Skeletal muscle satellite cell (primary cell): ENCODE results near the gene ERG28.

Experiments
- H3K27me3 ChIP-seq: 2 replicates; pipeline ENCODE4 v1.7.0; 2013; ENCODE audit warnings: low read length; ENCODE audit not compliant: control insufficient read depth, insufficient read depth
- H3K36me3 ChIP-seq: 2 replicates; pipeline ENCODE4 v1.7.0; 2013; ENCODE audit warnings: mild to moderate bottlenecking, control low read depth, low read length; ENCODE audit not compliant: insufficient read depth
- H3K4me1 ChIP-seq: 2 replicates; pipeline ENCODE4 v1.7.0; 2013; ENCODE audit warnings: low read length; ENCODE audit not compliant: control insufficient read depth, insufficient read depth
- H3K4me2 ChIP-seq: 2 replicates; pipeline ENCODE4 v1.7.0; 2013; ENCODE audit warnings: mild to moderate bottlenecking, low read length
- H3K4me3 ChIP-seq: 2 replicates; pipeline ENCODE4 v1.7.0; 2013; ENCODE audit warnings: low read length
- H3K9ac ChIP-seq: 2 replicates; pipeline ENCODE4 v1.7.0; 2013; ENCODE audit warnings: mild to moderate bottlenecking, low read depth, low read length, moderate library complexity
- H3K9me3 ChIP-seq: replicated peaks from 2 replicates; pipeline ENCODE4 v1.7.0; 2013; ENCODE audit warnings: mild to moderate bottlenecking, control low read depth, low read length

ERG28 gene

GRCh38 chr14:75657331-75657730, 3.3 kb downstream of the ERG28 start:
- Histone ChIP-seq H3K9ac (no peak overlapping the region), H3K4me2 (no peak overlapping the region), H3K4me3 (no peak overlapping the region), H3K27me3 (no peaks in the 10 kb centered on the region), H3K4me1 (peaks cover 7% of the 10 kb centered on the region), H3K36me3 (peaks cover 8% of the 10 kb centered on the region), H3K9me3 (no peaks in the 10 kb centered on the region)

- H3K4me3 ChIP-seq, result no peak overlapping the region
- no peaks in the 10 kb centered on the region for H3K27me3 ChIP-seq
- peaks cover 4% of the 10 kb centered on the region for H3K4me1 ChIP-seq
- H3K4me2 ChIP-seq, result no peak overlapping the region
- no peak overlapping the region for H3K9ac ChIP-seq
- peaks cover 23% of the 10 kb centered on the region for H3K36me3 ChIP-seq
- H3K9me3 ChIP-seq, result no peaks in the 10 kb centered on the region
These were observed 5.4 kb downstream of the ERG28 start for GRCh38 chr14:75655235-75655634.

- peaks cover 30% of the 10 kb centered on the region for H3K36me3 ChIP-seq
- H3K27me3 ChIP-seq, result no peaks in the 10 kb centered on the region
- H3K9ac ChIP-seq, result no peak overlapping the region
- no peaks in the 10 kb centered on the region for H3K9me3 ChIP-seq
- H3K4me1 ChIP-seq, result peaks cover 5% of the 10 kb centered on the region
- no peak overlapping the region for H3K4me3 ChIP-seq
- H3K4me2 ChIP-seq, result no peak overlapping the region
These were observed 6.4 kb downstream of the ERG28 start for GRCh38 chr14:75654127-75654732.

- H3K9me3 ChIP-seq, result no peaks in the 10 kb centered on the region
- no peaks in the 10 kb centered on the region for H3K27me3 ChIP-seq
- no peak overlapping the region for H3K9ac ChIP-seq
- peaks cover 30% of the 10 kb centered on the region for H3K36me3 ChIP-seq
- no peak overlapping the region for H3K4me3 ChIP-seq
- peaks cover 11% of the 10 kb centered on the region for H3K4me1 ChIP-seq
- H3K4me2 ChIP-seq, result no peak overlapping the region
These were observed 7.1 kb downstream of the ERG28 start for GRCh38 chr14:75653563-75653962.

- no peak overlapping the region for H3K4me2 ChIP-seq
- peaks cover 38% of the 10 kb centered on the region for H3K4me1 ChIP-seq
- no peaks in the 10 kb centered on the region for H3K27me3 ChIP-seq
- no peaks in the 10 kb centered on the region for H3K9me3 ChIP-seq
- no peak overlapping the region for H3K4me3 ChIP-seq
- H3K36me3 ChIP-seq, result peaks cover 26% of the 10 kb centered on the region
- no peak overlapping the region for H3K9ac ChIP-seq
These were observed 10.2 kb downstream of the ERG28 start for GRCh38 chr14:75650253-75651058.

- Histone ChIP-seq H3K4me3 (no peak overlapping the region), H3K27me3 (no peaks in the 10 kb centered on the region), H3K4me2 (no peak overlapping the region), H3K9me3 (no peaks in the 10 kb centered on the region), H3K36me3 (peaks cover 24% of the 10 kb centered on the region), H3K9ac (no peak overlapping the region), H3K4me1 (peaks cover 42% of the 10 kb centered on the region)
These were observed 10.9 kb downstream of the ERG28 start for GRCh38 chr14:75649773-75650172.

GRCh38 chr14:75649337-75649736, 11.3 kb downstream of the ERG28 start:
- peak overlapping the region; percentile 65 for H3K9ac ChIP-seq
- peaks cover 42% of the 10 kb centered on the region for H3K4me1 ChIP-seq
- peaks cover 23% of the 10 kb centered on the region for H3K36me3 ChIP-seq
- peak overlapping the region; percentile 9 for H3K4me2 ChIP-seq
- H3K27me3 ChIP-seq, result no peaks in the 10 kb centered on the region
- no peaks in the 10 kb centered on the region for H3K9me3 ChIP-seq
- no peak overlapping the region for H3K4me3 ChIP-seq

- Histone ChIP-seq H3K4me2 (peak overlapping the region; percentile 52), H3K4me1 (peaks cover 42% of the 10 kb centered on the region), H3K4me3 (no peak overlapping the region), H3K27me3 (no peaks in the 10 kb centered on the region), H3K9ac (peak overlapping the region; percentile 74), H3K9me3 (no peaks in the 10 kb centered on the region), H3K36me3 (peaks cover 23% of the 10 kb centered on the region)
These were observed 12.4 kb downstream of the ERG28 start for GRCh38 chr14:75648066-75648838.

- Histone ChIP-seq H3K36me3 (peaks cover 23% of the 10 kb centered on the region), H3K4me3 (no peak overlapping the region), H3K27me3 (no peaks in the 10 kb centered on the region), H3K9me3 (no peaks in the 10 kb centered on the region), H3K4me2 (peak overlapping the region; percentile 52), H3K9ac (peak overlapping the region; percentile 74), H3K4me1 (peaks cover 42% of the 10 kb centered on the region)
These were observed 13.0 kb downstream of the ERG28 start for GRCh38 chr14:75647640-75648039.

GRCh38 chr14:75646762-75647161, 13.9 kb downstream of the ERG28 start:
- H3K9me3 ChIP-seq, result no peaks in the 10 kb centered on the region
- no peaks in the 10 kb centered on the region for H3K27me3 ChIP-seq
- peaks cover 19% of the 10 kb centered on the region for H3K36me3 ChIP-seq
- H3K9ac ChIP-seq, result peak overlapping the region; percentile 74
- peak overlapping the region; percentile 58 for H3K4me2 ChIP-seq
- peaks cover 42% of the 10 kb centered on the region for H3K4me1 ChIP-seq
- H3K4me3 ChIP-seq, result peak overlapping the region; percentile 19

GRCh38 chr14:75645056-75645455, 15.6 kb downstream of the ERG28 start:
- Histone ChIP-seq H3K9ac (no peak overlapping the region), H3K36me3 (peaks cover 9% of the 10 kb centered on the region), H3K9me3 (no peaks in the 10 kb centered on the region), H3K27me3 (no peaks in the 10 kb centered on the region), H3K4me2 (no peak overlapping the region), H3K4me3 (no peak overlapping the region), H3K4me1 (peaks cover 42% of the 10 kb centered on the region)
